ENCODE results near the gene TIMD4. TPM values are rescaled to one million over a fixed set of nuclear protein-coding genes. Genes with fewer than 3 reads are reported as not detected.

The TIMD4 gene
- total and polyA plus RNA-seq, 7 donors: 0.03 to 0.21 (median 0.12) TPM; not detected in 3

- TF ChIP-seq CTCF (IDR thresholded peaks at IDR 0.05): no peak
Measured at GRCh38 chr5:156909180-156909579, 53.8 kb downstream of the TIMD4 start.

GRCh38 chr5:156907667-156908066, 55.4 kb downstream of the TIMD4 start:
- WGBS, 3 donors: 84 to 90% (median 89%) methylated on average over 6 of the region's 6 CpGs
- H3K27ac ChIP-seq: no peak overlapping the region
- H3K9me3 ChIP-seq: no peaks in the 10 kb centered on the region
- H3K27me3 ChIP-seq (ENCODE audit: insufficient read depth in 3 of 3, low read length in 2 of 3): no peaks in the 10 kb centered on the region
- ATAC-seq (no peak), DNase-seq (no peak)
- H3K4me1 ChIP-seq: no peaks in the 10 kb centered on the region
- TF ChIP-seq CTCF (IDR thresholded peaks at IDR 0.05): no peak
- intact Hi-C loops (cut with DNase I): no loop called here
- H3K36me3 ChIP-seq (ENCODE audit: insufficient read depth in 1 of 2, low read depth in 1 of 2): no peaks in the 10 kb centered on the region
- H3K4me3 ChIP-seq: no peak overlapping the region

More at GRCh38 chr5:156909180-156909579, 53.8 kb downstream of the TIMD4 start:
- Histone ChIP-seq H3K4me3 (no peak overlapping the region), H3K4me1 (no peaks in the 10 kb centered on the region), H3K27me3 (ENCODE audit: insufficient read depth in 3 of 3, low read length in 2 of 3) (no peaks in the 10 kb centered on the region), H3K36me3 (ENCODE audit: insufficient read depth in 1 of 2, low read depth in 1 of 2) (no peaks in the 10 kb centered on the region), H3K9me3 (no peaks in the 10 kb centered on the region), H3K27ac (no peak overlapping the region)
- DNase-seq (no peak), ATAC-seq (no peak)
- 95% methylated on average over 6 of the region's 6 CpGs for WGBS, 3 donors
- intact Hi-C loops (cut with DNase I): no loop called here

- Histone ChIP-seq H3K36me3 (ENCODE audit: insufficient read depth in 1 of 2, low read depth in 1 of 2) (no peaks in the 10 kb centered on the region), H3K9me3 (no peaks in the 10 kb centered on the region), H3K4me1 (no peaks in the 10 kb centered on the region), H3K27ac (no peak overlapping the region), H3K27me3 (ENCODE audit: insufficient read depth in 3 of 3, low read length in 2 of 3) (no peaks in the 10 kb centered on the region), H3K4me3 (no peak overlapping the region)
- no peak for ATAC-seq
- intact Hi-C loops (cut with DNase I): no loop called here
- DNase-seq: no peak
- no peak for TF ChIP-seq CTCF (IDR thresholded peaks at IDR 0.05)
- WGBS, 3 donors: 70 to 76% (median 75%) methylated on average over 3 of the region's 3 CpGs
Measured at GRCh38 chr5:156906807-156907206, 56.2 kb downstream of the TIMD4 start.

- H3K4me3 ChIP-seq: no peak overlapping the region
- no peaks in the 10 kb centered on the region for H3K27me3 ChIP-seq (ENCODE audit: insufficient read depth in 3 of 3, low read length in 2 of 3)
- H3K27ac ChIP-seq: no peak overlapping the region
- TF ChIP-seq CTCF (IDR thresholded peaks at IDR 0.05): no peak
- H3K9me3 ChIP-seq: no peaks in the 10 kb centered on the region
- intact Hi-C loops (cut with DNase I): no loop called here
- WGBS, 3 donors: 69 to 79% (median 77%) methylated on average over 7 of the region's 7 CpGs
- no peaks in the 10 kb centered on the region for H3K4me1 ChIP-seq
- DNase-seq: no peak
- H3K36me3 ChIP-seq (ENCODE audit: insufficient read depth in 1 of 2, low read depth in 1 of 2): no peaks in the 10 kb centered on the region
- no peak for ATAC-seq
Measured at GRCh38 chr5:156896546-156896945, 66.5 kb downstream of the TIMD4 start.

- Histone ChIP-seq H3K4me1 (no peaks in the 10 kb centered on the region), H3K4me3 (no peak overlapping the region), H3K36me3 (ENCODE audit: insufficient read depth in 1 of 2, low read depth in 1 of 2) (no peaks in the 10 kb centered on the region), H3K27me3 (ENCODE audit: insufficient read depth in 3 of 3, low read length in 2 of 3) (no peaks in the 10 kb centered on the region), H3K27ac (no peak overlapping the region), H3K9me3 (no peaks in the 10 kb centered on the region)
- ATAC-seq: no peak
- TF ChIP-seq CTCF (IDR thresholded peaks at IDR 0.05): no peak
- 36 to 63% (median 48%) methylated on average over 1 of the region's 1 CpG for WGBS, 3 donors
- intact Hi-C loops (cut with DNase I): no loop called here
- DNase-seq: no peak
Measured at GRCh38 chr5:156893517-156893916, 69.5 kb downstream of the TIMD4 start.
